Limb (tissue), 2 donors: ENCODE data around the gene GADD45G.

Source experiments
- DNase-seq, 2 donors: peaks; one replicate each; pipeline ENCODE4 v3.0.0-alpha.2; 2016; ENCODE audit errors: extremely low spot score in 2 of 2

The GADD45G gene

GRCh38 chr9:89629081-89629976 lies 24.5 kb downstream of the GADD45G start:
- no peak for DNase-seq

- DNase-seq: no peak
These were observed 25.7 kb downstream of the GADD45G start for GRCh38 chr9:89630508-89630907.

DNA sequence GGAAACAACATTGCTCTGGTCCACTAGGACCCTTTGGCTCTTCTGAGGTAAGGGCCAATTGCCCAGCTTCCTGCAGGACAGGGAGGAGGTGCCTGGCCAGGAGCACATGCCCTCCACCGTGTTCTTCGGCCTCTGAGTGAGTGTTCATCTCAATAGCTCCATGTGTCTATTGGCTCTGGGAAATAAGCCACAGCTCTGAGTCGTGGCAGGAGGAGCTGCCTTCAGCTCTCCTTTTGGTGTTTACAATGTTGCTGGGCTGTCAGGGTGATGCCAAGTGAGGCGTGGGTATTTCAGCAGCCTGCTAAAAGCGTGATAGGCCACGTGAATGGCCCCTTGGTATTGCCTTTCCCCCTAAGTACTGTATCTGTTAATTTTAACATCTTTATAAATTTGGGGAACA lies 26.6 kb downstream of the GADD45G start:
- DNase-seq: no peak

- DNase-seq: no peak
These were observed 27.5 kb downstream of the GADD45G start for GRCh38 chr9:89632192-89632733.

DNA sequence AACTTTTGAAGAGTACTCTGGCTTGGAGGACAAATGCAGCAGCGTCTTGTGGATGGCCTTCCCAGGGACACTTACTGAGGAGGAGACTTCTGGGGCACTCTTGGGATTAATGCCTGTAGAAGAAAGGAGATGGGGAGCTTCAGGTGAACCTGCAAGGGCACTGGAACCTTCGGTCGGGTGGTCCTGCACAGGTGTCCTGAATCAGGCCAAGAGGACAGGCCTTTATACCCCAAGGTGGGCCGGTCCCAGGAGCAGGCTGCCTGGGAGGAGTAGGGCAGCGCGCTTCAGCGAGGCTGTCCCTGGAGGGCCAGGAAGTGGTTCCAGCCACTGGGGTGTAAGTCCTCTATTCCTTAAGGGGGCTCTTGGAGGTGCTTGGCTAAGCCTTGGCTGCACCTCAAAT lies 27.9 kb downstream of the GADD45G start:
- DNase-seq: no peak

DNA sequence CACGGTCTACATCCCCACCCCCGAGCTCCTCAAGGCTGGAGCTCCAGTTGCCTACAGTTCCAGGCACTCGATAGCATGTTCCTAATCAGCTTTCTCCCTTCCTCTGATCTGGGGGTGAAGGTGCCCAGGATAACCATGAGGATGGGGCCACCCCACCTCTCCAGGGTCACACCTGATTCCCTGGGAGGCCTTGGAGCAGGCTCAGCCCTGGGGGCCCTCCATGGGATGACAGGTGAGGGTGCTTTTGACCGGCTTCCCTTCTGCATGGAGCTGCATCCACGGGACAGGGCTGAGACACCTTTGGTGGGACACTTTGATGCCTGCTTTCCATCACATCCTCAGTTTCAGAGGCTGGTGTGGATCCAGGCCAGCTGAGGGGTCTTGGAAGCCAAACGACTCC lies 28.6 kb downstream of the GADD45G start:
- DNase-seq: no peak

- DNase-seq: no peak
These were observed 29.1 kb downstream of the GADD45G start for GRCh38 chr9:89633920-89634319.

- DNase-seq: no peak
These were observed 30.4 kb downstream of the GADD45G start for GRCh38 chr9:89634995-89635742.

DNA sequence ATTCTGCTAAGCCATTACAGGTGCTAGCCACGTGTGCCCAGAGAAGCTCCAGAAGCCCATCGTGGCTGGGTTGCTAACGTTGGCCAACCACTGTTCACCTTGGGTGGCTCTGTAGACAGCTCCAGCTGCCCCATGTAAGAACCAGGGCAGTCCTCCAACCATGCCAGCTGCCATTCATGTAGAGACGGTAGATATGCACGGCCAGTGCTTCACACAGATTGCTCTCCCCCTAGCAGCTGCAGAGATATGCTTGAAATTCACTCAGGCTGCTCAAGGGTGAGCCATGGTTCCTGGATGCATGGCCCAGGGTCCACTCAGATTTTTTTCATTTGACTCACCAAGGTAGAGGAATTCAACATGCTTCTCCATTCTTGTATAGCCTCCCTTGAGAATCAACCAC lies 31.0 kb downstream of the GADD45G start:
- no peak for DNase-seq

- DNase-seq: no peak
These were observed 33.0 kb downstream of the GADD45G start for GRCh38 chr9:89637787-89638186.

DNA sequence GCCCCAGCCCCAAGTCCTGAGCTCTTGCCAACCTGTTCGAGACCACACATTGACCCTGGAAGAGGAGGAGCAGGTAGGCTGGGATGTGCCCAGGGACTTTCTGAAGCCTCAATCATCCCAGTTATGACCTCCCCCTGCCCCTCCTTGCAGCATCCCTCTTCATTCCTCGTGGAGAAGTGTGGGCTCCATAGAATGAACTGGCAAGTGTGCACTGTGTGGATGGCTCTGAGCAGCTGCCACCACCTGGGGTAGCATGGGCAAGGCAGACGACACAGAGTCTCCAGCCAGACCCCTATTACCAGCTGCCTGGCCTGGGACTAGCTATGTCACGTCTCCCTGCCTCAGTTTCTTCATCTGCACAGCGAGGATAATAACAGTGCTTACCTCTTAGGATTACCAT lies 33.5 kb downstream of the GADD45G start:
- no peak for DNase-seq

- no peak for DNase-seq
These were observed 34.1 kb downstream of the GADD45G start for GRCh38 chr9:89638893-89639292.

GRCh38 chr9:89639367-89639795 lies 34.6 kb downstream of the GADD45G start:
- DNase-seq: peak; percentile 61 to 70

- DNase-seq: no peak
These were observed 35.1 kb downstream of the GADD45G start for GRCh38 chr9:89639961-89640360.

GRCh38 chr9:89640361-89640760 lies 35.5 kb downstream of the GADD45G start:
- no peak for DNase-seq

GRCh38 chr9:89640801-89641200 lies 36.0 kb downstream of the GADD45G start:
- DNase-seq: no peak

DNA sequence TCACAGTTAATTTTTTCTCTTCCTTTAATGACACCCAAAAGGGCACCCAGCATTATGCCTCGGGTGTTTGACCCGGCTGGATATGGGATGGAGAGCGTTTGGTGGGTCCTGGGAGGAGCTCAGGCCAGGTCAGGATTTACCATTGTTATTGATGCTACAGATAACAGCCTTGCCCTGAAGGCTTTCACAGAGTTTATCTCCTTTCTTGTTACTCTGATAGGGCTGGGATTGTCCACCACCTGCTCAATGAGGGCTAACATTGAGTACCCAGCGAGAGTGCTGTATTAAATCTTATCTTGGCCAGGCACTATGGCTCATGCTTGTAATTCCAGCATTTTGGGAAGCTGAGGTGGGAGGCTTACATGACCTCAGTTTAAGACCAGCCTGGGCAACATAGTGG lies 37.2 kb downstream of the GADD45G start:
- no peak for DNase-seq

GRCh38 chr9:89642789-89643188 lies 38.0 kb downstream of the GADD45G start:
- DNase-seq: no peak

GRCh38 chr9:89646189-89646939 lies 41.6 kb downstream of the GADD45G start:
- no peak for DNase-seq

DNA sequence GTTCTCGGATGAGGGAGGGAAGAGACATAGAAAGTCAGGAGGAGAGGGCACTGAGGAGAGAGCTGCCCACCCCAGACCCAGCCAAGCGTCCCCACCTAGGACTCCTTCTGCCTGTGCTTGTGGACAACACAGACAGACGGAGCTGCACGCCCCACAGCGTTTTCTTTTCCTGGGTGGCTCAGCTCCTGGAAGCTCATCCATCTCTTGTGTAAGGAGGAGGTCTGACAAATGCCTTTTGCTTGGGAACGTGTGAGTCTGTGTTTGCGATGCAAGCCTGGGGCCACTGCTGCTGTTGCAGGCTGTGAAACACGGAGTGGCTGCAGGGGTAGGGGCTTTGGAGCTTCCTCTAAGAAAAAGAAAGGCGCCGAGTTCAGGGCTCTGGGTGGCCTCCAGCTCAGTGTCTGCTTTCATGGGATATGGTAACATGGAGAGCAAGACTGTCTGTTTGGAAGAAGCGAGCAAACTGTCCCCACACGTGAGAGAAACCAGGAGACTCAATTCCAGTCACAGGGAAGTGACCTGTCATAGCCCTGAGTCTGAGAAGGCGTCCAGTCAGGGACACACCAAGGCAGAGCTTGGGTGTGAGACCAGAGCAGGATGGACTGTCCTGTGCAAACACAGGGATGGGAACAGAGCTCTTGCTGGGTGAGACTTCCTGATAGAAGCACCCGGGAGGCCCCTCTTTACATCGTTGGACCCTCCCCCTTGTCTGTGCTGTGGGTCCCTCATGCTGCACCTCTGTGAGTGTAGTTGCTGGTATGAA lies 42.7 kb downstream of the GADD45G start:
- DNase-seq: no peak
